Measurements from ENCODE around the gene ARPC5. TPM values are rescaled to one million over a fixed set of nuclear protein-coding genes. Genes with fewer than 3 reads are reported as not detected.

The ARPC5 gene
- total and polyA plus RNA-seq, 2 experiments from 2014 or later, result 144 to 183 TPM

DNA sequence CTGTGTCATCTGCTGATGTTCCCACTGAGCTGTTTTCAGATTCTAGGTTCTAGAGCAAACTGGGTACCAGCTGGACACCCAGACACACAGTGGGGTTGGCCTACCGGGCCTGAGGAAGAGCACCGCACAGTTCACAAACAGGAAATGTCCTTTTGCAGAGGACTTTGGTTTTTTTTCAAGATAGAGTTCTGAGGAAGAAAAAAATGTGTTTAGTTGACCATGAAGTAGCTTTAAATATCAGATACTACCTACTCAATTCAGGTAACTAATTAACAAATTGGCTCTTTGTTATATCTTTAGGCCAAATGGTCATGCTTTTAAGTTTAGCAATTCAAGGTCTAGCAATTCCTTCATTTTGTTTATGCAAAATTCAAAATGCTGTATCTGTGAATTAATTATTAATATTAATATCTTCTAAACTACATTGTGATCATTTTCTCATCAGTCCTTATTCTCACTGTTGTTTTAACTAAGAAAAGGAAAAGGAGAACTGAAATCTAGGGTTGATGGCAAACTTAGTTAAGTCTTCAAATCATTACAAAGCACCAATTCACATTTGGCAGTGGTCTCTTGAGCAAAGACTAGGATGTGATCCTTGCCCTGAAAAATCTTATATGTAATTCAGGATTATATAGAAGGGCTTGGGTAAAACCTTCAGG is 28.1 kb downstream of the ARPC5 start:
- Histone ChIP-seq H3K27ac (no peak overlapping the region), H3K27me3 (no peaks in the 10 kb centered on the region), H3K4me1 (ENCODE audit: insufficient read depth) (no peaks in the 10 kb centered on the region), H2AFZ (no peak overlapping the region), H3K4me2 (no peak overlapping the region), H4K20me1 (ENCODE audit: insufficient read depth, poor library complexity, severe bottlenecking) (no peaks in the 10 kb centered on the region), H3K36me3 (replicated peaks; ENCODE audit: insufficient read depth, low read depth) (no peaks in the 10 kb centered on the region), H3K4me3 (no peak overlapping the region), H3K9me3 (ENCODE audit: low read depth) (no peaks in the 10 kb centered on the region), H3K79me2 (no peaks in the 10 kb centered on the region), H3K9me2 (replicated peaks; ENCODE audit: insufficient read depth) (no peaks in the 10 kb centered on the region)
- TF ChIP-seq EZH2 (IDR thresholded peaks at IDR 0.05; ENCODE audit: borderline replicate concordance) (no peak), EZH2phosphoT487 (IDR thresholded peaks at IDR 0.05; ENCODE audit: low read depth, severe bottlenecking, unreplicated experiment) (no peak), CTCF (IDR thresholded peaks at IDR 0.05; ENCODE audit: poor library complexity) (no peak)
- DNase-seq (ENCODE audit: low spot score), result no peak
- WGBS (ENCODE audit: low lambda C conversion rate, missing lambda C conversion rate), result 83% methylated on average over 2 of the region's 2 CpGs

GRCh38 chr1:183605904-183606303 is 29.7 kb downstream of the ARPC5 start:
- Histone ChIP-seq H3K9me3 (ENCODE audit: low read depth) (no peaks in the 10 kb centered on the region), H3K36me3 (replicated peaks; ENCODE audit: insufficient read depth, low read depth) (no peaks in the 10 kb centered on the region), H3K27me3 (no peaks in the 10 kb centered on the region), H3K4me1 (ENCODE audit: insufficient read depth) (no peaks in the 10 kb centered on the region), H3K79me2 (no peaks in the 10 kb centered on the region), H3K27ac (no peak overlapping the region), H3K4me3 (no peak overlapping the region), H3K4me2 (no peak overlapping the region), H2AFZ (no peak overlapping the region), H4K20me1 (ENCODE audit: insufficient read depth, poor library complexity, severe bottlenecking) (no peaks in the 10 kb centered on the region), H3K9me2 (replicated peaks; ENCODE audit: insufficient read depth) (no peaks in the 10 kb centered on the region)
- WGBS (ENCODE audit: low lambda C conversion rate, missing lambda C conversion rate), result 76% methylated on average over 2 of the region's 2 CpGs
- no peak for DNase-seq (ENCODE audit: low spot score)
- TF ChIP-seq EZH2phosphoT487 (IDR thresholded peaks at IDR 0.05; ENCODE audit: low read depth, severe bottlenecking, unreplicated experiment), result no peak
- no peak for TF ChIP-seq EZH2 (IDR thresholded peaks at IDR 0.05; ENCODE audit: borderline replicate concordance)
- TF ChIP-seq CTCF (IDR thresholded peaks at IDR 0.05; ENCODE audit: poor library complexity), result no peak

GRCh38 chr1:183604815-183605214 is 30.8 kb downstream of the ARPC5 start:
- Histone ChIP-seq H3K27ac (no peak overlapping the region), H3K9me2 (replicated peaks; ENCODE audit: insufficient read depth) (no peaks in the 10 kb centered on the region), H3K79me2 (no peaks in the 10 kb centered on the region), H3K36me3 (replicated peaks; ENCODE audit: insufficient read depth, low read depth) (no peaks in the 10 kb centered on the region), H3K27me3 (no peaks in the 10 kb centered on the region), H3K9me3 (ENCODE audit: low read depth) (no peaks in the 10 kb centered on the region), H2AFZ (no peak overlapping the region), H3K4me2 (no peak overlapping the region), H4K20me1 (ENCODE audit: insufficient read depth, poor library complexity, severe bottlenecking) (no peaks in the 10 kb centered on the region), H3K4me3 (no peak overlapping the region), H3K4me1 (ENCODE audit: insufficient read depth) (no peaks in the 10 kb centered on the region)
- 93% methylated on average over 8 of the region's 8 CpGs for WGBS (ENCODE audit: low lambda C conversion rate, missing lambda C conversion rate)
- no peak for DNase-seq (ENCODE audit: low spot score)
- TF ChIP-seq CTCF (IDR thresholded peaks at IDR 0.05; ENCODE audit: poor library complexity), result no peak
- TF ChIP-seq EZH2phosphoT487 (IDR thresholded peaks at IDR 0.05; ENCODE audit: low read depth, severe bottlenecking, unreplicated experiment), result no peak
- no peak for TF ChIP-seq EZH2 (IDR thresholded peaks at IDR 0.05; ENCODE audit: borderline replicate concordance)

All from hepatocyte (in vitro differentiated cells).